Measurements from ENCODE around the gene CAMK4. TPM values are rescaled to one million over a fixed set of nuclear protein-coding genes. Genes with fewer than 3 reads are reported as not detected.
"Not testable (repeated sequence)": the region's sequence is repeated elsewhere in the genome, so short reads cannot be mapped to it uniquely, and the experiment has no call there.

CAMK4 gene
- total RNA-seq, 1 donor from 2014 or later, result 71.8 TPM

DNA sequence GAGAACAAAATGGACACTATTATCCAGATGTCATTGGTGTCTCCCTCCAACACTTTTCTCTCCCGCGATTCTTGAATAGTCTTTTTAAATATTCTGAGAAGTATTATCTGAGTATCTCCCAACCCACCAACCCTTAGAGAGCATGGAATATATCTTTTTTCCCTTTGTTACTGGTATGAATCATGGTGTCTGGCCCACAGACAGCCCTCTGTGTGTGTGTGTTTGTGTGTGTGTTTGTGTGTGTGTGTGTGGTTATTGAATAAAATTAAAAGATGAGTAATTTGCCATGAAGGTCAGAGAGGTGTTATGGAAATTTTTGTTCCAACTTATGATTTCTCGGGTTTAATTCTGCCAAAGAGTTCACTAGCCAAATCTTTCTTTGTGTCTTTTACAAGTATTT is 47.7 kb downstream of the CAMK4 start:
- no peaks in the 10 kb centered on the region for H3K27me3 Mint-ChIP-seq (ENCODE audit: low read depth)
- no peak overlapping the region for H3K4me3 Mint-ChIP-seq (ENCODE audit: low read depth)
- peaks cover 60% of the 10 kb centered on the region for H3K36me3 Mint-ChIP-seq (ENCODE audit: low read depth)
- no peak for DNase-seq (ENCODE audit: low spot score)
- peaks cover 33% of the 10 kb centered on the region for H3K4me1 Mint-ChIP-seq (ENCODE audit: low read depth)
- peak overlapping the region; percentile 31 for H3K27ac Mint-ChIP-seq
- intact Hi-C loops (cut with micrococcal nuclease), result loop anchor here (10.0 kb wide), 1 partner anchor 883 kb away; no protein-coding TSS in a partner anchor
- H3K9me3 Mint-ChIP-seq, result peaks cover 25% of the 10 kb centered on the region

DNA sequence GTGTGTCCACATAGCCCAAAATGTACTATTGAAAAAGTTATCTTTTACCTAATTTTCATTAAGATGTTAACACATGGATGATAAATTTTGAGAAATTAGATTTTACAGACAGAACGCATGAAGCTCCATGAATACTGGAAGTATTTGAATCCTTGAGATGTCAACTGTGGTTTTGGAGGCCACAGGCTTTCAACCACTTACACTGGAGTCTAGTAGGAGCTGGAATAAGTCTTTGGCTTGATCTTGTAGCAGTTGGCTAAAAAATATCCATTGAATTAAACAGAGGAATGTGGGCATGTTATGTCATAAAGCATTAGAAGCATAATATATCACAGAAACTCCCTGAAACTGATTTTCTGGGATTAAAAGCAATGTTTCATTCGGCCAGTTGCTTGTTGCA is 52.9 kb downstream of the CAMK4 start:
- no peaks in the 10 kb centered on the region for H3K27me3 Mint-ChIP-seq (ENCODE audit: low read depth)
- H3K36me3 Mint-ChIP-seq (ENCODE audit: low read depth), result peaks cover 18% of the 10 kb centered on the region
- DNase-seq (ENCODE audit: low spot score), result no peak
- no peaks in the 10 kb centered on the region for H3K9me3 Mint-ChIP-seq
- peaks cover 47% of the 10 kb centered on the region for H3K4me1 Mint-ChIP-seq (ENCODE audit: low read depth)
- no peak overlapping the region for H3K4me3 Mint-ChIP-seq (ENCODE audit: low read depth)
- intact Hi-C loops (cut with micrococcal nuclease), result loop anchor here (10.0 kb wide), 1 partner anchor 878 kb away; no protein-coding TSS in a partner anchor
- no peak overlapping the region for H3K27ac Mint-ChIP-seq

DNA sequence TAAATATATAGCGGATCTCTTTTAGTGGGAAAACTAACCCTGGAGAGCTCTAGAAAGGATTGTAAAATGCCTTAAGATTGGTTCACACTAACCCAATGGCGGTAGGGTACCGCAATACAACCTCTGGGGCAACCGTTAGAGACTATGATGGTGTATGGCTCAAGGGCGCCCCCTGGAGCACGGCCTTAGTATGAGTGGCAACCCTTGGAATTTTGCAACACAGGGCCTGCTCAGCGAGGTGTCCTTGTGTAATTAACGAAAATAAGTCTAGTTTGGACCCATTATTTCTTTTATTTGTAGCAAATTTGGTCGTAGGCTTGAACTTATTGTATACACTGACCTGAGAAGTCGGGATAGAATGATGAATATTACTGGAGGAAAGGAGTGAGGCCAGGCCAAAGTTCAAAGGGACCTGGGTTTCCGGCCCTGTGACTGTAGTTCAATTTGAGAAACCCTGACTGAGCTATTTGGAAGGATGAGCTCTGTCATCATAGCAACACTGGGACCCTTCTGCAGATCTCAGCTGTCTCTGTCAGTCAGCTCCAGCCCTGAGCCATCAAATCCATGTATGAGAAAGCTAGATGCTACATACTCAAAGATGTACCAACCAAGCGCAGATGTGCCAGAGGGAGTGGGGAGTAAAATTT is 54.8 kb downstream of the CAMK4 start:
- H3K9me3 Mint-ChIP-seq, result no peaks in the 10 kb centered on the region
- H3K27me3 Mint-ChIP-seq (ENCODE audit: low read depth), result no peaks in the 10 kb centered on the region
- DNase-seq (ENCODE audit: low spot score), result peak; percentile 74
- H3K4me3 Mint-ChIP-seq (ENCODE audit: low read depth), result no peak overlapping the region
- peaks cover 16% of the 10 kb centered on the region for H3K36me3 Mint-ChIP-seq (ENCODE audit: low read depth)
- H3K27ac Mint-ChIP-seq, result no peak overlapping the region
- intact Hi-C loops (cut with micrococcal nuclease), result loop anchor here (1.0 to 10.0 kb wide), 6 partner anchors 16 to 876 kb away; no protein-coding TSS in a partner anchor
- peaks cover 46% of the 10 kb centered on the region for H3K4me1 Mint-ChIP-seq (ENCODE audit: low read depth)

DNA sequence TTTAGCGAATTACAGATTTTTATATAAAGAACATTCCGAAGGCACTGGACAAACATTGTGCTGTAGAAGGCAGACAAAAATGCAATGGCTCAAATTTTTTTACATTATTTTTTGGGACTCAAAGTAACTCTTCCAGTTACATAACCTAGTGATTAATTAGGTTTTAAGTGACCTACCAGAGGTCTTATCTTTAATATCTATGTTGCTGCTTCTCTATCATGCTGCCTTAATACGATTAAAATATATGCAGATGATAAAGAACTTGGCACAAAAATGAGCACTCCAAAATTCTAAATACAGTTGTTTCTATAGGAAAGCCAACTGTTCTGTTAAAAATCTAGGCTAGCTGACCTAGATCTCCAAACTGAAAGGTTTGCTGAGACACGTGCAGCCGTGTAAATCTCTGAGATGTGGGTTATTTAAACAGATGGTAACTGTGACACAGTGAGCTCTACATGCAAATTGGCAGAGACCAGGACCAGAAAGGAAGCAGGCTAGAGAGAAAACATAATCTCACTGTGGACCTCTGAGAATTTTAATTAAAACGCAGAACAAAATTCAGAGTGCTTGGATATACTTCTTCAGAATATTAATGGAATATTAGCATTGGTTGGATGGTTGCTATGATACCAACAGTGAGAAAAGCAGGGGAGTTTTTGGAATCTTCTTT is 56.2 kb downstream of the CAMK4 start:
- intact Hi-C loops (cut with micrococcal nuclease), result no loop called here
- peaks cover 8% of the 10 kb centered on the region for H3K36me3 Mint-ChIP-seq (ENCODE audit: low read depth)
- H3K27ac Mint-ChIP-seq, result no peak overlapping the region
- no peaks in the 10 kb centered on the region for H3K27me3 Mint-ChIP-seq (ENCODE audit: low read depth)
- H3K9me3 Mint-ChIP-seq, result no peaks in the 10 kb centered on the region
- no peak for DNase-seq (ENCODE audit: low spot score)
- peaks cover 37% of the 10 kb centered on the region for H3K4me1 Mint-ChIP-seq (ENCODE audit: low read depth)
- H3K4me3 Mint-ChIP-seq (ENCODE audit: low read depth), result no peak overlapping the region

DNA sequence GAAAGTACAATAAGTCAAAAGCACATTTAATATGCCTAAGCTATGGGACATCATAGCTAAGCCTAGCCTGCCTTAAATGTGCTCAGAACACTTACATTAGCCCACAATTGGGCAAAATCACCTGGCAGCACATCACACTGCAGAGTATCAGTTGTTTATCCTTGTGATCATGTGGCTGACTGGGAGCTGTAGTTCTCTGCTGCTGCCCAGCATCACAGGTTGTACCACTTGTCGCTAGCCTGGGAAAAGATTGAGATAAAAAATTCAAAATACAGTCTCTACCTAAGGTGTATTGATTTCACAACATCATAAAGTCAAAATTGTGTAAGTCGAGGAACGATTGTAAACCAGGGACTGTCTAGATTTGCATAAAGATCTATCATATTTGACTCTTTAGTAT is 58.6 kb downstream of the CAMK4 start:
- Mint-ChIP-seq H3K4me3 (ENCODE audit: low read depth) (no peak overlapping the region), H3K27me3 (ENCODE audit: low read depth) (no peaks in the 10 kb centered on the region), H3K27ac (no peak overlapping the region), H3K4me1 (ENCODE audit: low read depth) (peaks cover 31% of the 10 kb centered on the region), H3K9me3 (no peaks in the 10 kb centered on the region), H3K36me3 (ENCODE audit: low read depth) (peaks cover 8% of the 10 kb centered on the region)
- no peak for DNase-seq (ENCODE audit: low spot score)
- intact Hi-C loops (cut with micrococcal nuclease), result no loop called here

DNA sequence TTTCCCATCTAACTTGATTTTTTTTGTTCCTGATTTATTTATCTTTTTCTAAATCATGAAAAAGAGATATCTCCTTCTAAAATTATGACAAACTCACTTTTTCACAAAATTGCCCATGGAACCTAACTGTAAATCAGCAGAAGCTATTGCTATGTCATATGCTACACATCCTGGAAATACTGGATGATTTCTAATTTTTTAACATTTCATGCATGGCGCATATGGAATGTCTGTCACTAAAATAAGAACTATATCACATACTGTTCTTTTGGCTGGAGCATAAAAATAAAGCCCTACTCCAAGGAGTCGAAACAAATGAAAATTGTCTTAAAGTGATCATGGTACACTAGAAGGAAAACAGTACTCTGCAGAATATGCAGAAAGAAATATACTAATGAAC is 60.6 kb downstream of the CAMK4 start:
- intact Hi-C loops (cut with micrococcal nuclease), result no loop called here
- no peaks in the 10 kb centered on the region for H3K9me3 Mint-ChIP-seq
- peaks cover 20% of the 10 kb centered on the region for H3K36me3 Mint-ChIP-seq (ENCODE audit: low read depth)
- H3K4me3 Mint-ChIP-seq (ENCODE audit: low read depth), result no peak overlapping the region
- no peak overlapping the region for H3K27ac Mint-ChIP-seq
- H3K4me1 Mint-ChIP-seq (ENCODE audit: low read depth), result peaks cover 21% of the 10 kb centered on the region
- DNase-seq (ENCODE audit: low spot score), result no peak
- H3K27me3 Mint-ChIP-seq (ENCODE audit: low read depth), result no peaks in the 10 kb centered on the region

DNA sequence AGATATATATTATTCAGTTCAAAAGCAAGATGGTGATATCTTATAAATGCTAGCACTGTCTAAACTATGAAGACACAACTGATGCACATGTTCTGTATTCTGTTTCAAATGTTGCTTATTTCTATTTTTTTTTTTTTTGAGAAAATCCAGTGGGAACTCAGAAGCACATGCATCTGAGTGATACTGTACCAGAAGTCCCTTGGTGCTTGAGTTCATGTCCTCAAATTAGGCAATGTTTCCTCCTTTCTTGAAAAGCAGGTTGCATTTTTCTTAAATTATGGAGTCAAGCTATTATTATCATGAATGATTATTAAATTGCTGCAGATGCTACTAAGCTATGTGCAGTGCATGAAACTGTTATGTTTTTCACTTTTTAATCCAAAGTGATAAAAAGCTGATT is 70.4 kb downstream of the CAMK4 start:
- no peak overlapping the region for H3K4me3 Mint-ChIP-seq (ENCODE audit: low read depth)
- peaks cover 4% of the 10 kb centered on the region for H3K4me1 Mint-ChIP-seq (ENCODE audit: low read depth)
- H3K27me3 Mint-ChIP-seq (ENCODE audit: low read depth), result no peaks in the 10 kb centered on the region
- no peak overlapping the region for H3K27ac Mint-ChIP-seq
- intact Hi-C loops (cut with micrococcal nuclease), result loop anchor here (2.0 kb wide), 1 partner anchor 16 kb away; no protein-coding TSS in a partner anchor
- H3K9me3 Mint-ChIP-seq, result peaks cover 14% of the 10 kb centered on the region
- H3K36me3 Mint-ChIP-seq (ENCODE audit: low read depth), result peaks cover 41% of the 10 kb centered on the region
- DNase-seq (ENCODE audit: low spot score), result no peak

DNA sequence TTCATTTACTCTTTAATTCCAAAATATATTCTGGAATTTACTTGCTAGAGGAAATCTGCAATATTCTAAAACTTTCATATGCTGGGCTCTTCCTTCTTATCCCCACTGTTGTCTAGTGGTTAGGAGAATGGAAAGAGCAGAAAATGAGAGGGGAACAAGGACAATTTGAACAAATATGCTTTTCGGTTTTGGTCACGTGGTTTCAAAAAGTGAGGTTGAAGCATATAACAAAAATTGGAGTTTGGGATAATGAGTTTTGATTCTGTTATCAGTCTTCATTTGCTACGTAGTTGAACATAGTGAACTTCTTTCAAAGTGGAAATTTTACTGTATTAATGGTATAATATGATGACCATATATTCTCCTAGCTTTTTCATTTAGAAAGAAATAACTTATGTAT is 71.5 kb downstream of the CAMK4 start:
- Mint-ChIP-seq H3K4me1 (ENCODE audit: low read depth) (peaks cover 8% of the 10 kb centered on the region), H3K27me3 (ENCODE audit: low read depth) (no peaks in the 10 kb centered on the region), H3K27ac (no peak overlapping the region), H3K9me3 (peaks cover 19% of the 10 kb centered on the region), H3K4me3 (ENCODE audit: low read depth) (no peak overlapping the region), H3K36me3 (ENCODE audit: low read depth) (peaks cover 40% of the 10 kb centered on the region)
- no peak for DNase-seq (ENCODE audit: low spot score)
- intact Hi-C loops (cut with micrococcal nuclease), result loop anchor here (2.0 kb wide), 1 partner anchor 17 kb away; no protein-coding TSS in a partner anchor

DNA sequence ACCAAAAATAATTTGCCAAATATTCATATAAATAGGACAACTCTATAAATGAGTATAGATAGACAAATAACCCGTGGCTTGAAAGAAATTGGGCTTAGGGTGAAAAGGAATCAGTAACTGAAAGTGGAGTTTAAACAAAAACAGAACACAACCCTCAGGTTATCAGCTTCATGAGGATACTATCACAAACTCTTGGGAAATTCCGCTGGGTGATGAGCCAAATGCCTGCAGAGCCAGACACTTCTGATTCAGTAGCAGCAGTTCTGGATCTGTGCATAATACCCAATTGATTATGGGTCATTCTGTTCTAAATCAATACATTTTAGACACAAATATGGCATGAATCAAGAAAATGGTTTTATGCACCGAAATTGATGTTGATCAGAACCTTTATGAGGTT is 72.4 kb downstream of the CAMK4 start:
- Mint-ChIP-seq H3K27ac (no peak overlapping the region), H3K36me3 (ENCODE audit: low read depth) (peaks cover 42% of the 10 kb centered on the region), H3K9me3 (peaks cover 27% of the 10 kb centered on the region), H3K27me3 (ENCODE audit: low read depth) (no peaks in the 10 kb centered on the region), H3K4me3 (ENCODE audit: low read depth) (no peak overlapping the region), H3K4me1 (ENCODE audit: low read depth) (peaks cover 8% of the 10 kb centered on the region)
- intact Hi-C loops (cut with micrococcal nuclease), result no loop called here
- DNase-seq (ENCODE audit: low spot score), result no peak

DNA sequence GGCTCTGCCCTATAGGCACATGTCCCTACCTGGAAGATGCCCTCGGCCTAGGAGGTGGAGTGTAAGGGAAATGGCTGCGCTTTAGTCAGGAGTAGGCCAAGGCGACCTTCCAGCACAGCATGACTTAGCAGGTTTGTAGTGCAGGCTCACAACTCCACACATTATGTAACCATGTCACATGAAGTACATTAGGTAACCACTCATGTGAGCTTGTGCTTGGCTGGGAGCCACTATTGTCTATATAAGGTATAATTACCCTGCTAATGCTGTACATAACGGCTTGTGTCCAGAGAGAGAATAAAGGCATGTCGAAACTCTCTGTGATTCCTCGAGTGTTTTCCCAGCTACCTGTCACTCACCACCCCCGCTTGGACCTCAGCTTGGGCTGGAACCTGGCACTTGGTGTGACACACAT is 74.9 kb downstream of the CAMK4 start:
- H3K27me3 Mint-ChIP-seq (ENCODE audit: low read depth), result no peaks in the 10 kb centered on the region
- H3K9me3 Mint-ChIP-seq, result peaks cover 31% of the 10 kb centered on the region
- intact Hi-C loops (cut with micrococcal nuclease), result no loop called here
- H3K36me3 Mint-ChIP-seq (ENCODE audit: low read depth), result peaks cover 46% of the 10 kb centered on the region
- H3K27ac Mint-ChIP-seq, result no peak overlapping the region
- no peak for DNase-seq (ENCODE audit: low spot score)
- H3K4me1 Mint-ChIP-seq (ENCODE audit: low read depth), result peaks cover 8% of the 10 kb centered on the region
- H3K4me3 Mint-ChIP-seq (ENCODE audit: low read depth), result no peak overlapping the region

DNA sequence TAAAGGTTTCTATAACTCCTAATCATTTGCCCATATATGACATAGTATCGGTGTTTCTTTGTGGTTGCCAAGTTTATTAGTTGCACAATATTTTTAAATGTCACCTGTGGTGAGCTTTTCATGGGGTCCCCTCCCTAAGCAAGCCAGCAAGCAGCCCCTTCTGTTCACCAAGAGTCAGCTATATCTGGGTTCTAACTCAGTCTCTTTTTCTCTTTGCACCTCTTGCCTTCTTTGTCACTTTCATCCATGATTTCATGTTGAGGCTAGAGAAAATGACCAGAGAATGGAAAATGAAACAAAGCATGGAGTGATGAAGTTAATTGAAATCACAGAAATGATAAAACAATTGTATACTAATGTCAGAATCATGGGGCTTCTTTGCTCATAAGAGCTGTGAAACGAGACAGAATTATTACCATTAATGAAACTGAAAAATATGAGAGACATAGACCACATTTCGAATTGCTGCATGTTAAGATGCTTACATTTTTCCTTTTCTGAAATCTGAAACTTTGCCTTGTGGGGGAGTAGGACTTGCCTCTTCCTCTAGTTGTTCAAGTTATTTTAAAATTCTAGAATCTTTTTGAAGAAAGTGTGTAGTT is 75.7 kb downstream of the CAMK4 start:
- peaks cover 46% of the 10 kb centered on the region for H3K36me3 Mint-ChIP-seq (ENCODE audit: low read depth)
- peak overlapping the region; percentile 40 for H3K27ac Mint-ChIP-seq
- no peaks in the 10 kb centered on the region for H3K27me3 Mint-ChIP-seq (ENCODE audit: low read depth)
- DNase-seq (ENCODE audit: low spot score), result no peak
- H3K9me3 Mint-ChIP-seq, result peaks cover 31% of the 10 kb centered on the region
- H3K4me1 Mint-ChIP-seq (ENCODE audit: low read depth), result peaks cover 8% of the 10 kb centered on the region
- intact Hi-C loops (cut with micrococcal nuclease), result loop anchor here (5.0 kb wide), 1 partner anchor 37 kb away; no protein-coding TSS in a partner anchor
- H3K4me3 Mint-ChIP-seq (ENCODE audit: low read depth), result no peak overlapping the region

DNA sequence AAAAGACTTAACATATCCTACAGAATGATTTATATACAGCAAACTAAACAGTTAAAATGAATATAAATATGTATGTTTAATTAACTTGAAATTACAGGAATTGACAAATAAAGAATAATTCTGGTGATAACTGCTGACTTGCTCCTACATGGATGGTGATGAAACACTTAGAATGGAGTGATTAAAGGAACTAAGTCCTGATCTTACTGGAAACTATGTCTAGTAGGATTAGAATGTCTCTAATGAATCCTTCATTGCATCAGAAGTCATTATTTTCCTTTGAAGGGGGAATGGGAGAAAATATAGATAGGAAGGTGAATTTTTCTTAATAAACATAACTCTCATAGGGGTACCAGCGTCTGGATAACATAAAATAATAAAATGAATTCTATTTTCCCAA is 77.1 kb downstream of the CAMK4 start:
- intact Hi-C loops (cut with micrococcal nuclease), result loop anchor here (5.0 kb wide), 1 partner anchor 36 kb away; no protein-coding TSS in a partner anchor
- no peaks in the 10 kb centered on the region for H3K27me3 Mint-ChIP-seq (ENCODE audit: low read depth)
- H3K4me1 Mint-ChIP-seq (ENCODE audit: low read depth), result peaks cover 7% of the 10 kb centered on the region
- H3K9me3 Mint-ChIP-seq, result peaks cover 31% of the 10 kb centered on the region
- no peak overlapping the region for H3K27ac Mint-ChIP-seq
- peaks cover 44% of the 10 kb centered on the region for H3K36me3 Mint-ChIP-seq (ENCODE audit: low read depth)
- no peak for DNase-seq (ENCODE audit: low spot score)
- no peak overlapping the region for H3K4me3 Mint-ChIP-seq (ENCODE audit: low read depth)

DNA sequence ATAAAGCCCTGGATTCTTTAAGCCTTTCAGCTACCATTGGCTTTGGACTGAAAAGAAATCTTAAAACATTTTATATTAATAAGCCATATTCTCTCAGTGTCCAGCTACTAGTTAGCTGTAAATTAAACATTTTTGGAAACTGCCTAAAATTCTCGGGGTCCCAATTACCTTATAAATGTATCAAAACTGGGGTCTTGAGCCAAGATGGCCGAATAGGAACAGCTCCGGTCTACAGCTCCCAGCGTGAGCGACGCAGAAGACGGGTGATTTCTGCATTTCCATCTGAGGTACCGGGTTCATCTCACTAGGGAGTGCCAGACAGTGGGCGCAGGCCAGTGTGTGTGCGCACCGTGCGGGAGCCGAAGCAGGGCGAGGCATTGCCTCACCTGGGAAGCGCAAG is 77.9 kb downstream of the CAMK4 start:
- not testable (repeated sequence) for H3K27ac Mint-ChIP-seq; DNase-seq (ENCODE audit: low spot score); H3K4me1 Mint-ChIP-seq (ENCODE audit: low read depth); H3K27me3 Mint-ChIP-seq (ENCODE audit: low read depth); H3K4me3 Mint-ChIP-seq (ENCODE audit: low read depth)
- Mint-ChIP-seq H3K36me3 (ENCODE audit: low read depth) (peaks cover 41% of the 10 kb centered on the region), H3K9me3 (peaks cover 31% of the 10 kb centered on the region)
- intact Hi-C loops (cut with micrococcal nuclease), result loop anchor here (5.0 kb wide), 1 partner anchor 35 kb away; no protein-coding TSS in a partner anchor

All from activated T-helper 2 cell treated with anti-CD3 and anti-CD28 coated beads, Interferon-gamma antibody, Interleukin-2, Interleukin-4, amounts not matched to agents 10 μg/mL and 5 μg/mL and 100 μg/mL, durations not matched to agents 14 hours and 24 hours and 36 hours (primary cell).